Naive B cell (primary cell): ENCODE data around the gene IRF8. TPM values are rescaled to one million over a fixed set of nuclear protein-coding genes. Genes with fewer than 3 reads are reported as not detected.

ENCODE experiments used
- ATAC-seq, 2 donors: fragments of 150-1000 bp; cut with Tn5 transposase; 2 replicates each; pipeline ENCODE4 v1.10.0; 2021; ENCODE audit warnings: low read depth in 2 of 2, mild to moderate bottlenecking in 2 of 2, moderate library complexity in 2 of 2
- DNase-seq: peaks from one replicate; pipeline ENCODE4 v3.0.0; 2022
- H3K27ac Mint-ChIP-seq, 6 donors: one replicate each; pipeline ENCODE4 v1.8.0; 2020 to 2022; ENCODE audit warnings: mild to moderate bottlenecking in 6 of 6, mixed read lengths in 6 of 6, moderate library complexity in 5 of 6, inconsistent platforms in 2 of 6
- H3K27me3 Mint-ChIP-seq, 3 donors: one replicate each; pipeline ENCODE4 v1.8.0; 2021 to 2022; ENCODE audit warnings: mixed read lengths in 3 of 3, mild to moderate bottlenecking in 1 of 3
- H3K36me3 Mint-ChIP-seq, 2 donors: one replicate each; pipeline ENCODE4 v1.8.0; 2020 to 2022; ENCODE audit warnings: mixed read lengths in 2 of 2, inconsistent platforms in 1 of 2, mild to moderate bottlenecking in 1 of 2
- H3K4me1 Mint-ChIP-seq, 3 donors: one replicate each; pipeline ENCODE4 v1.8.0; 2020 to 2022; ENCODE audit warnings: mixed read lengths in 3 of 3, inconsistent platforms in 1 of 3, mild to moderate bottlenecking in 1 of 3, moderate library complexity in 1 of 3
- H3K4me3 Mint-ChIP-seq, 8 donors: one replicate each; pipeline ENCODE4 v1.8.0; 2020 to 2022; ENCODE audit warnings: mild to moderate bottlenecking in 8 of 8, mixed read lengths in 8 of 8, moderate library complexity in 8 of 8, inconsistent platforms in 2 of 8
- H3K9me3 Mint-ChIP-seq, 7 donors: one replicate each; pipeline ENCODE4 v1.8.0; 2020 to 2022; ENCODE audit warnings: mixed read lengths in 7 of 7, mild to moderate bottlenecking in 5 of 7, inconsistent platforms in 2 of 7, moderate library complexity in 1 of 7
- polyA plus RNA-seq, 6 donors: library from polyadenylated mRNA; unstranded; fragments of 300-500 nt; fragmentation: Illumina TruSeq; gene quantifications; one replicate each; pipeline ENCODE4 v1.2.3, GENCODE V29; 2021; ENCODE audit warnings: low read depth in 6 of 6

Gene IRF8
- polyA plus RNA-seq, 6 donors from 2014 or later: 646 to 909 (median 752) TPM

DNA sequence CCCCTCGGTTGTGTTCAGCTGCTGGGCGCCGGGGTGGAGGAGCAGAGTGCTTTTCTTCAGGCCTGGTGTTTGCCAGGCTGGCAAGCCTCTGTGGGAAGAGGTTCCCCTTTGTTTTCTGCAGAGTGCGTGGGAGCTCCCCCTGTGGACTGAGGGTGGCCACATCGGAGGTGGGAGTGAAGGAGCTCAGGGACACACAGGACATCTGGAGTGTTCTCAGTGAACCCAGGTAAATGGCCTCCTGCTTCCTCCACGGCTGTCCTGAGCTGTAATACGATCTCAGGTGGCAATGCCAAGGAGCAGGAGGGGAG is 39.2 kb upstream of the IRF8 start:
- no peak for DNase-seq
- peak overlapping the region in 1 of 6 donors; percentile 72 for H3K27ac Mint-ChIP-seq
- ATAC-seq: no peak
- no peak overlapping the region for H3K4me3 Mint-ChIP-seq
- H3K4me1 Mint-ChIP-seq: peaks cover 30 to 44% (median 38%) of the 10 kb centered on the region in 3 donors
- no peaks in the 10 kb centered on the region for H3K9me3 Mint-ChIP-seq
- H3K27me3 Mint-ChIP-seq: peaks cover 0 to 8% (median 0%) of the 10 kb centered on the region in 3 donors
- H3K36me3 Mint-ChIP-seq: no peaks in the 10 kb centered on the region

- peak overlapping the region in 3 of 6 donors; percentile 68 to 92 (median 72) for H3K27ac Mint-ChIP-seq
- no peaks in the 10 kb centered on the region for H3K36me3 Mint-ChIP-seq
- H3K4me3 Mint-ChIP-seq: peak overlapping the region in 2 of 8 donors; percentile 12 to 74
- peaks cover 30 to 43% (median 38%) of the 10 kb centered on the region in 3 donors for H3K4me1 Mint-ChIP-seq
- ATAC-seq (peak in 1 of 2 donors; percentile 63), DNase-seq (no peak)
- no peaks in the 10 kb centered on the region for H3K9me3 Mint-ChIP-seq
- peaks cover 0 to 8% (median 0%) of the 10 kb centered on the region in 3 donors for H3K27me3 Mint-ChIP-seq
Measured at GRCh38 chr16:85860413-85861094, 38.4 kb upstream of the IRF8 start.

- peak overlapping the region in 3 of 6 donors; percentile 16 to 92 (median 68) for H3K27ac Mint-ChIP-seq
Measured at GRCh38 chr16:85861095-85861825, 37.7 kb upstream of the IRF8 start.

GRCh38 chr16:85862476-85863383 is 36.2 kb upstream of the IRF8 start:
- H3K9me3 Mint-ChIP-seq: no peaks in the 10 kb centered on the region
- H3K27ac Mint-ChIP-seq: peak overlapping the region in 4 of 6 donors; percentile 21 to 95 (median 73)
- H3K36me3 Mint-ChIP-seq: no peaks in the 10 kb centered on the region
- peaks cover 45 to 54% (median 53%) of the 10 kb centered on the region in 3 donors for H3K4me1 Mint-ChIP-seq
- H3K27me3 Mint-ChIP-seq: peaks cover 0 to 8% (median 0%) of the 10 kb centered on the region in 3 donors
- DNase-seq: no peak
- H3K4me3 Mint-ChIP-seq: peak overlapping the region in 1 of 8 donors; percentile 11
- ATAC-seq: no peak

More at GRCh38 chr16:85861095-85861825, 37.7 kb upstream of the IRF8 start:
- ATAC-seq (no peak), DNase-seq (no peak)
- Mint-ChIP-seq H3K4me3 (peak overlapping the region in 1 of 8 donors; percentile 29), H3K27me3 (peaks cover 0 to 8% (median 0%) of the 10 kb centered on the region in 3 donors), H3K36me3 (no peaks in the 10 kb centered on the region), H3K4me1 (peaks cover 30 to 39% (median 38%) of the 10 kb centered on the region in 3 donors), H3K9me3 (no peaks in the 10 kb centered on the region)

GRCh38 chr16:85863384-85863774 is 35.6 kb upstream of the IRF8 start:
- H3K4me3 Mint-ChIP-seq: no peak overlapping the region
- no peak for DNase-seq
- H3K36me3 Mint-ChIP-seq: no peaks in the 10 kb centered on the region
- H3K27me3 Mint-ChIP-seq: peaks cover 0 to 8% (median 0%) of the 10 kb centered on the region in 3 donors
- no peak for ATAC-seq
- peaks cover 49 to 59% (median 55%) of the 10 kb centered on the region in 3 donors for H3K4me1 Mint-ChIP-seq
- H3K9me3 Mint-ChIP-seq: peaks cover 0 to under 1% (median 0%) of the 10 kb centered on the region in 7 donors
- peak overlapping the region in 2 of 6 donors; percentile 36 to 57 for H3K27ac Mint-ChIP-seq

DNA sequence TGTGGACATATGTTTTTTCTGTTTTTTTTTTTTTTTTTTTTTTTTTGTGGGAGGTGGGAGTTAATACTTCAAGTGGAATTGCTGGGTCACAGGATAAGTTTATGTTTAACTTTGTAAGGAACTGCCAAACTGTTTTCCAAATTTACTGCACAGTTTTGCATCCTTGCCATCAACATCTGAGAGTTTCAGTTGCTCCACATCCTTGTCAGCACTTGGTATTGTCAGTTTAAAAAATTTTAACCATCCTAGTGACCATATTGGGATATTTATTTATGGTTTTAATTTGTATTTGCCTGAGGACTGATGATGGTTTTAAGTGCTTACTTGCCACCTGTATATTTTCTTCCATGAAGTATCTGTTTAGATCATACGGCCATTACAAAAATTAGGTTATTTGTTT is 34.0 kb upstream of the IRF8 start:
- Mint-ChIP-seq H3K4me3 (no peak overlapping the region), H3K27ac (peak overlapping the region in 1 of 6 donors; percentile 51), H3K9me3 (peaks cover 0 to 2% (median 0%) of the 10 kb centered on the region in 7 donors), H3K27me3 (no peaks in the 10 kb centered on the region), H3K36me3 (no peaks in the 10 kb centered on the region), H3K4me1 (peaks cover 49 to 59% (median 53%) of the 10 kb centered on the region in 3 donors)
- DNase-seq (no peak), ATAC-seq (no peak)

GRCh38 chr16:85867189-85867588 is 31.8 kb upstream of the IRF8 start:
- Mint-ChIP-seq H3K27ac (peak overlapping the region in 4 of 6 donors; percentile 24 to 93 (median 76)), H3K4me3 (peak overlapping the region in 5 of 8 donors; percentile 47 to 77 (median 64)), H3K9me3 (peaks cover 0 to 2% (median 0%) of the 10 kb centered on the region in 7 donors), H3K36me3 (no peaks in the 10 kb centered on the region), H3K4me1 (peaks cover 56 to 66% (median 57%) of the 10 kb centered on the region in 3 donors), H3K27me3 (no peaks in the 10 kb centered on the region)
- ATAC-seq: peak in 1 of 2 donors; percentile 12
- DNase-seq: no peak

- Mint-ChIP-seq H3K27ac (peak overlapping the region; percentile 74 to 94 (median 92)), H3K4me3 (peak overlapping the region; percentile 3 to 81 (median 73)), H3K27me3 (no peaks in the 10 kb centered on the region), H3K4me1 (peaks cover 60 to 73% (median 61%) of the 10 kb centered on the region in 3 donors), H3K36me3 (no peaks in the 10 kb centered on the region), H3K9me3 (peaks cover 0 to 2% (median 0%) of the 10 kb centered on the region in 7 donors)
- DNase-seq (peak; percentile 48), ATAC-seq (peak; percentile 83 to 87)
Measured at GRCh38 chr16:85868495-85868894, 30.5 kb upstream of the IRF8 start.

GRCh38 chr16:85869206-85869605 is 29.8 kb upstream of the IRF8 start:
- ATAC-seq: no peak
- no peaks in the 10 kb centered on the region for H3K27me3 Mint-ChIP-seq
- H3K36me3 Mint-ChIP-seq: no peaks in the 10 kb centered on the region

DNA sequence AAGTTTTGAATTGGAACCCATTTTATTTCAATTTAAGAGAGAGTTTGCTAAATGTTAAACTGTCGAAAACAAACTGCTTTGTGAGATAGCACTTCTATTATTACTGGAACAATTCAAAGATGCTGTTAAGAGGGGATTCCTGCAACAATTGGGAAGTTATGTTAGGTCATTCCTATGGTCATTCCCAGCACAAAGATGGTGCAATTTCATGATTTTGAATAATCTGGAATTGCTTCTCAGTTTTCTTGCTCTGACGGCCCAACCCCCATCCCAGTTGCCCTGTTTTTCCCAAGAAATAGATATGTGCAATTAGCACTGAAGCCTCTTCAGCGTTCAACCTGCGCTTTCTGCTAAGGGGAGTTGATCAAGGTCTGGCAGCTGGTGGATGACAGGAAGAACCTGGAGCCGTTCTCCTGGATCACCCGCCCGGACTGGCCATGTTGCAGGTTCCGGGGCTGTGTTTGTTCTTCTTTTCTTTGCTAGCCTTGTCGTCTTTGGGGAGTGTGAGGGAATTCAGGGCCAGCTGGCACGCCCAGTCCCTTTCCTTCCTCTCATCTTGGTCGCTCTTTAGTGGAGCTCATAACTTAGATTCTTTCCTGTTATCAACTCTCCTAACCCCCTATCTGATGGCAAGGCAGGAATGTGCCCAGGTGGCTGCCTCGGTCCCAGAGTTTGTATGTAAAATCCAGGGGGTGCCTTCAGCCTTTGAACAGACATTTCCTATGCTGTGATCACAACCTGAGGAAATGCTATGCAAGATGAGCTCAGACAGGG is 29.0 kb upstream of the IRF8 start:
- no peak for DNase-seq
- Mint-ChIP-seq H3K4me1 (peaks cover 71 to 84% (median 72%) of the 10 kb centered on the region in 3 donors), H3K9me3 (peaks cover 0 to 2% (median 0%) of the 10 kb centered on the region in 7 donors), H3K36me3 (no peaks in the 10 kb centered on the region), H3K27me3 (no peaks in the 10 kb centered on the region), H3K27ac (peak overlapping the region; percentile 83 to 96 (median 92)), H3K4me3 (peak overlapping the region in 7 of 8 donors; percentile 63 to 86 (median 74))
- no peak for ATAC-seq

More at GRCh38 chr16:85869206-85869605, 29.8 kb upstream of the IRF8 start:
- Mint-ChIP-seq H3K9me3 (peaks cover 0 to 2% (median 0%) of the 10 kb centered on the region in 7 donors), H3K4me1 (peaks cover 67 to 80% (median 67%) of the 10 kb centered on the region in 3 donors), H3K4me3 (peak overlapping the region in 5 of 8 donors; percentile 43 to 86 (median 63)), H3K27ac (peak overlapping the region; percentile 90 to 94 (median 93))
- no peak for DNase-seq

DNA sequence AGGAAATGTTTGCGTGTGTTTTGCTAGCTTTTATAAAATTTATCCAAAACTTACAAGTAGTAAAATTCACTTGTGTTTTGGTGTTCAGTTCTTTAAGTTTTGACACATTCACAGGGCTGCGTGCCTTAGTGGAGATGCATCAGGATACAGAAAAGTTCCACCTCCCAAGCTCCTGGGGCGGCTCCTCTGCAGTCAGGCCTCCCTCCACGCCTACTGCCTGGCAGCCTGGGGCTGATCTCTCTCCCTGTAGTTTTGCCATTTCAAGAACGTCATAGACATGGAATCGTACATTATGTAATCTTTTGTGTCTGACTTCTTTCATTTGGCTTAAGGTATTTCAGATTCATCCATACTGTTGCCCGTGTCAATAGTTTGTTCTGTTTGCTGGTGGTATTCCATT is 27.2 kb upstream of the IRF8 start:
- peaks cover 0 to 2% (median 0%) of the 10 kb centered on the region in 7 donors for H3K9me3 Mint-ChIP-seq
- peaks cover 66 to 77% (median 67%) of the 10 kb centered on the region in 3 donors for H3K4me1 Mint-ChIP-seq
- ATAC-seq: no peak
- peak overlapping the region in 5 of 8 donors; percentile 9 to 57 (median 35) for H3K4me3 Mint-ChIP-seq
- H3K27ac Mint-ChIP-seq: peak overlapping the region; percentile 2 to 93 (median 68)
- no peaks in the 10 kb centered on the region for H3K36me3 Mint-ChIP-seq
- DNase-seq: no peak
- H3K27me3 Mint-ChIP-seq: no peaks in the 10 kb centered on the region

DNA sequence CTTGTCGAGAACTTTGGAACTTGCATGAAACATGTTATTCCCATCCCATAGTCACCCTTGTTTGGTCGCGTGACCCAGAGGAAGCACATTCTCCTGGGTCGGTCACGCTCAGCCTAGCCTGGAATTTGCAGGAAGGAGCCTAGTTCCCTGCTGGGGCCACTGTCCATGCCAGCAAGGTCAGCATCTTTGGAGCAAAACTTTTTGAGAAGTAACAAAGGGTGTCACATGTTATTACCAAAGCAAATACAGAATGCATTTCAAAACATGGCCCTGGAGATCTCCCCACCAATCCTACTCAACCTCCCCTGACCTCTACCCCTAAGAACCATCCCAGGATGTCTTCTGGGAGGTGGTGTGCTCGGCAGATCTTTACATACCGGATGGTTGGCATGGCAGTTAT is 26.2 kb upstream of the IRF8 start:
- Mint-ChIP-seq H3K27ac (peak overlapping the region in 5 of 6 donors; percentile 8 to 77 (median 73)), H3K4me1 (peaks cover 56 to 67% (median 57%) of the 10 kb centered on the region in 3 donors), H3K27me3 (no peaks in the 10 kb centered on the region), H3K4me3 (peak overlapping the region in 3 of 8 donors; percentile 10 to 37 (median 14)), H3K36me3 (no peaks in the 10 kb centered on the region), H3K9me3 (peaks cover 0 to 4% (median 0%) of the 10 kb centered on the region in 7 donors)
- DNase-seq (no peak), ATAC-seq (no peak)
